NCI-H526 treated with DMSO at 0.1 percent for 48 hours (cell line): ENCODE measurements around the gene IFIT1.
"Not testable (repeated sequence)": the region's sequence is repeated elsewhere in the genome, so short reads cannot be mapped to it uniquely, and the experiment has no call there.

ENCODE experiments used
- DNase-seq: peaks from one replicate; lab custom pipeline; 2025; lab: John Stamatoyannopoulos, UW

The IFIT1 gene

GRCh38 chr10:89391907-89392756 lies at the start of gene IFIT1:
IFIT1 (plus strand) TSS chr10:89392623; CDS start chr10:89392713, 90 bp downstream.
- DNase-seq, result peak; percentile 4

- no peak for DNase-seq
Measured at GRCh38 chr10:89343089-89343767, 49.2 kb upstream of the IFIT1 start.

- DNase-seq, result no peak
Measured at GRCh38 chr10:89344156-89344555, 48.3 kb upstream of the IFIT1 start.

GRCh38 chr10:89345367-89346000 lies 46.9 kb upstream of the IFIT1 start:
- no peak for DNase-seq

GRCh38 chr10:89346405-89347254 lies 45.8 kb upstream of the IFIT1 start:
- no peak for DNase-seq

- no peak for DNase-seq
Measured at GRCh38 chr10:89347701-89348457, 44.5 kb upstream of the IFIT1 start.

GRCh38 chr10:89348481-89348880 lies 43.9 kb upstream of the IFIT1 start:
- no peak for DNase-seq

GRCh38 chr10:89348975-89349374 lies 43.4 kb upstream of the IFIT1 start:
- no peak for DNase-seq

GRCh38 chr10:89350631-89351315 lies 41.6 kb upstream of the IFIT1 start:
- not testable (repeated sequence) for DNase-seq

- DNase-seq, result no peak
Measured at GRCh38 chr10:89351412-89351779, 41.0 kb upstream of the IFIT1 start.

GRCh38 chr10:89351780-89352597 lies 40.4 kb upstream of the IFIT1 start:
- DNase-seq, result no peak

- DNase-seq, result no peak
Measured at GRCh38 chr10:89352802-89353201, 39.6 kb upstream of the IFIT1 start.

- DNase-seq, result no peak
Measured at GRCh38 chr10:89355394-89355931, 37.0 kb upstream of the IFIT1 start.

GRCh38 chr10:89357096-89357495 lies 35.3 kb upstream of the IFIT1 start:
- DNase-seq, result no peak

- no peak for DNase-seq
Measured at GRCh38 chr10:89357975-89358374, 34.4 kb upstream of the IFIT1 start.

- no peak for DNase-seq
Measured at GRCh38 chr10:89360157-89360556, 32.3 kb upstream of the IFIT1 start.

GRCh38 chr10:89362929-89363328 lies 29.5 kb upstream of the IFIT1 start:
- DNase-seq, result no peak

GRCh38 chr10:89363729-89364442 lies 28.5 kb upstream of the IFIT1 start:
- DNase-seq, result no peak

GRCh38 chr10:89364531-89364930 lies 27.9 kb upstream of the IFIT1 start:
- DNase-seq, result no peak
